GM19328 (cell line): ENCODE measurements around the gene PCDHB3.
"Not testable (repeated sequence)": the region's sequence is repeated elsewhere in the genome, so short reads cannot be mapped to it uniquely, and the experiment has no call there.

Experiments
- ATAC-seq: cut with Tn5 transposase; IDR thresholded peaks from one replicate; pipeline ENCODE4 v1.9.1; 2021; ENCODE audit warnings: mild to moderate bottlenecking, moderate library complexity; ENCODE audit not compliant: unreplicated experiment

PCDHB3 gene

DNA sequence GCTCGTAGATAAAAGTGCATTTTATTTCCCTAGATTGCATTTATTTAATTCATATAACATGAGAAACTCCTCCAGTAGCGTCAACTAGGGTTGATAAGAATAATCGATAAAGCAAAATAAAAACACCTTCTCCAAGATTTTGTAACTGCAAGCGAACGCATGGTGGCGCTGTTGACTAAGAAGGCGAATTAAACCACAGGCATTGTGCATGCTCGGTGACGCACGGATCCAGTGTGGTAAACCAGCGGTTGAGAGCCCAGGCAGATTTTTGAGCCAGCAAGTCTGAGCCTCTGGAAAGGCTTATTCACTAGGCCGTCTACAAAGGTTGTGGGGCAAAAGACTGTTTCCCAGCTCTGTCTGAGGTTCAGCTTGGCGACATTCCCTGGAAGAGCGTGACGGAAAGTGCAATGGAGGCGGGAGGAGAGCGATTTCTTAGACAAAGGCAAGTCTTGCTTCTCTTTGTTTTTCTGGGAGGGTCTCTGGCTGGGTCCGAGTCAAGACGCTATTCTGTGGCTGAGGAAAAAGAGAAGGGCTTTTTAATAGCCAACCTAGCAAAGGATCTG is at the start of gene PCDHB3:
Gene PCDHB3 (plus strand): TSS at position 231 of the 563 bp plus-strand sequence. CDS start 177 bp downstream, at position 408.
- no peak for ATAC-seq

DNA sequence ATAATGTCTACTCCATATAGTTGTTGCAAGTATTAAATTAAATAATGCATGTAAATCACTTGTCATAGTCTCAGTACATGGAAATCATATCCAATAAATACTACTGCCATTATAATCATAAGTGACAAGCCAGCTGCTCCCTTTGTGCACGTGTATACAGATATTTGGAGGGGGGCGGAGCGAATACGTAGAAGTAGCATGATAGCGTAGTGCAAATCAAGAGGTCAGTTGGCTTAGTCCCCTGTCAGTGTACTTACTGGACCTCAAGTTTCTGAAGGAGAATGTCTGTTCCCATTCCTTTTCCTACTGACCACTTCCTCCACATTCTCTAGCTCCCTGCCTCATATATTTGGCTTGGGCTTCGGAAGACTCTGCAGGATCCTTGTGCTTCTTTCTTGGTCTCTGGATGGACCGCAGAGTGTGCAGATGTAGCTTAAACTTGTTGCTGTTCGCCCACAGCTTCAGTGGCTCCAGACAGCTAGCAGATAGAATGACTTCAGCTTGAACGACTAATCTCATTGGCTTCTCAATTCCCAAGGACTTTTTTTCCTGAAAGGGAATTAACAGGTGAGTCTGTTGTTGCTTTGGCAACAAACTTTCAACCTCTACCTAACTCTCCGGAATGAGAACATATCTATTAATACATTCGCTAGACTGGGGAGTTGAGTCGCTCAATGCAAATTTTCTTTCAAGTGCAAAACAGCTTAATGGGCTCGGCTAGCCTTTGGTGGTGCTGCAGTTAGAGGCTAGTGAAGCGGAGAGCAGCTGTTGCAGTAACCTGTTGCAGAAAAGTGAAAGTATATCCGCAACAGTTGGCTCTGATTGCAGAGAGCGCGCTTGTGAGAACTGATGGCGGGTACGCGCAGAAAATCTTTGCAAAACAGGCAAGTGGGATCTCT is 49.4 kb upstream of the PCDHB3 start, which contains the start of gene PCDHB1:
Gene PCDHB1 (plus strand): TSS at position 753 of the 899 bp plus-strand sequence. CDS start 97 bp downstream, at position 850.
- ATAC-seq, result no peak

GRCh38 chr5:141051521-141051866 is 48.8 kb upstream of the PCDHB3 start:
- ATAC-seq, result no peak

- no peak for ATAC-seq
These were observed 22.4 kb upstream of the PCDHB3 start for GRCh38 chr5:141077826-141078225.

- no peak for ATAC-seq
These were observed 18.0 kb upstream of the PCDHB3 start for GRCh38 chr5:141082228-141082627.

- no peak for ATAC-seq
These were observed 15.7 kb upstream of the PCDHB3 start for GRCh38 chr5:141084487-141084989.

DNA sequence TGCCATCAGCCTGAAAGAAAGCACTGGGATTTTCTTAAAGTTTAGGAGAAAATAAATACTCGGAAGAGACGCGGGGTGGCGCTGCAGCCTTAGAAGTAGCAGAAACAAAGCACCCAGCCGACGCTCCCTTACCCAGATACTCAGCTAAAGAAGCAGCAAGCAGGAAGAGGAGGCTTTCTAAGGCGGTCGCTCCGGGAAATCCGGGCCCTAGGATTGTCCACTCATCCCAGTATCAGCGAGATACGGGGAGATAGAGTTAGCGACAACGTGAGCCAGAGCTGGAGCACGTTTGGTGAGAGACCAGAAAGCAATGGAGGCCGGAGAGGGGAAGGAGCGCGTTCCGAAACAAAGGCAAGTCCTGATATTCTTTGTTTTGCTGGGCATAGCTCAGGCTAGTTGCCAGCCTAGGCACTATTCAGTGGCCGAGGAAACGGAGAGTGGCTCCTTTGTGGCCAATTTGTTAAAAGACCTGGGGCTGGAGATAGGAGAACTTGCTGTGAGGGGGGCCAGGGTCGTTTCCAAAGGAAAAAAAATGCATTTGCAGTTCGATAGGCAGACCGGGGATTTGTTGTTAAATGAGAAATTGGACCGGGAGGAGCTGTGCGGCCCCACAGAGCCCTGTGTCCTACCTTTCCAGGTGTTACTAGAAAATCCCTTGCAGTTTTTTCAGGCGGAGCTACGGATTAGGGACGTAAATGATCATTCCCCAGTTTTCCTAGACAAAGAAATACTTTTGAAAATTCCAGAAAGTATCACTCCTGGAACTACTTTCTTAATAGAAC is 5.6 kb upstream of the PCDHB3 start, which contains the start of gene PCDHB2:
Gene PCDHB2 (plus strand): TSS at position 135 of the 782 bp plus-strand sequence. CDS start 176 bp downstream, at position 311.
- no peak for ATAC-seq

DNA sequence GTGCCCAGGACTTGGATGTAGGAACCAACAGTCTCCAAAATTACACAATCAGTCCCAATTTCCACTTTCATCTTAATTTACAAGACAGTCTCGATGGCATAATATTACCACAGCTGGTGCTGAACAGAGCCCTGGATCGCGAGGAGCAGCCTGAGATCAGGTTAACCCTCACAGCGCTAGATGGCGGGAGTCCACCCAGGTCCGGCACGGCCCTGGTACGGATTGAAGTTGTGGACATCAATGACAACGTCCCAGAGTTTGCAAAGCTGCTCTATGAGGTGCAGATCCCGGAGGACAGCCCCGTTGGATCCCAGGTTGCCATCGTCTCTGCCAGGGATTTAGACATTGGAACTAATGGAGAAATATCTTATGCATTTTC is 5.0 kb upstream of the PCDHB3 start:
- no peak for ATAC-seq

DNA sequence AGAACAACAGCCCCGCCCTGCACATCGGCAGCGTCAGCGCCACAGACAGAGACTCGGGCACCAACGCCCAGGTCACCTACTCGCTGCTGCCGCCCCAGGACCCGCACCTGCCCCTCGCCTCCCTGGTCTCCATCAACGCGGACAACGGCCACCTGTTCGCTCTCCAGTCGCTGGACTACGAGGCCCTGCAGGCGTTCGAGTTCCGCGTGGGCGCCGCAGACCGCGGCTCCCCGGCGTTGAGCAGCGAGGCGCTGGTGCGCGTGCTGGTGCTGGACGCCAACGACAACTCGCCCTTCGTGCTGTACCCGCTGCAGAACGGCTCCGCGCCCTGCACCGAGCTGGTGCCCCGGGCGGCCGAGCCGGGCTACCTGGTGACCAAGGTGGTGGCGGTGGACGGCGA is 4.1 kb upstream of the PCDHB3 start:
- not testable (repeated sequence) for ATAC-seq

GRCh38 chr5:141096586-141096985 is 3.7 kb upstream of the PCDHB3 start:
- ATAC-seq, result not testable (repeated sequence)

- no peak for ATAC-seq
These were observed 786 bp downstream of the PCDHB3 start for GRCh38 chr5:141101059-141101458.

DNA sequence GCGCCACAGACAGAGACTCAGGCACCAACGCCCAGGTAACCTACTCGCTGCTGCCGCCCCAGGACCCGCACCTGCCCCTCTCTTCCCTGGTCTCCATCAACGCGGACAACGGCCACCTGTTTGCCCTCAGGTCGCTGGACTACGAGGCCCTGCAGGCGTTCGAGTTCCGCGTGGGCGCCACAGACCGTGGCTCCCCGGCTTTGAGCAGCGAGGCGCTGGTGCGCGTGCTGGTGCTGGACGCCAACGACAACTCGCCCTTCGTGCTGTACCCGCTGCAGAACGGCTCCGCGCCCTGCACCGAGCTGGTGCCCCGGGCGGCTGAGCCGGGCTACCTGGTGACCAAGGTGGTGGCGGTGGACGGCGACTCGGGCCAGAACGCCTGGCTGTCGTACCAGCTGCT is 1.8 kb downstream of the PCDHB3 start:
- not testable (repeated sequence) for ATAC-seq

DNA sequence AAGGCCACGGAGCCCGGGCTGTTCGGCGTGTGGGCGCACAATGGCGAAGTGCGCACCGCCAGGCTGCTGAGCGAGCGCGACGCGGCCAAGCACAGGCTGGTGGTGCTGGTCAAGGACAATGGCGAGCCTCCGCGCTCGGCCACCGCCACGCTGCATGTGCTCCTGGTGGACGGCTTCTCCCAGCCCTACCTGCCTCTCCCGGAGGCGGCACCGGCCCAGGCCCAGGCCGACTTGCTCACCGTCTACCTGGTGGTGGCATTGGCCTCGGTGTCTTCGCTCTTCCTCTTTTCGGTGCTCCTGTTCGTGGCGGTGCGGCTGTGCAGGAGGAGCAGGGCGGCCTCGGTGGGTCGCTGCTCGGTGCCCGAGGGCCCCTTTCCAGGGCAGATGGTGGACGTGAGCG is 2.2 kb downstream of the PCDHB3 start:
- not testable (repeated sequence) for ATAC-seq

- no peak for ATAC-seq
These were observed 5.1 kb downstream of the PCDHB3 start for GRCh38 chr5:141105350-141105749.

DNA sequence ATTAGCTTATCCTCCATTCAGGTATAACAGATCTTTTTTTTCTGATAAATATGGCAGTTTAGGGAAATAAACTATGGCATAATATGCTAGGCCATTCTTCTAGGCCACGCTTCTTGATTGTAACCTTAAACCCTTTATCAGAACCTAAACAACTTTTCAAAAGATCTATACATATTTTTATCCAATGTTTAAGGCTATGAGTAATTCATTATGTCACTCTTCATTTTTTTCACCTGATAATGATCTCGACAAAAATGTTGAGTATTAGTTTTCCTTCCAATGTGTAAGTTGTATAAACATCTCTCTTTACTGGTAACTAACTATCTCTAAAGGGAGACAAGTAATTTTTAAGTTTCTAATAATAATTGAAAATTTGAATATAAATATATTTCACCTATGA is 19.0 kb downstream of the PCDHB3 start:
- ATAC-seq, result no peak

GRCh38 chr5:141121563-141121962 is 21.3 kb downstream of the PCDHB3 start, which contains the start of gene PCDHB4:
TSS of gene PCDHB4 (plus strand) at chr5:141121818. CDS start at chr5:141121999, 181 bp downstream.
- ATAC-seq, result no peak

DNA sequence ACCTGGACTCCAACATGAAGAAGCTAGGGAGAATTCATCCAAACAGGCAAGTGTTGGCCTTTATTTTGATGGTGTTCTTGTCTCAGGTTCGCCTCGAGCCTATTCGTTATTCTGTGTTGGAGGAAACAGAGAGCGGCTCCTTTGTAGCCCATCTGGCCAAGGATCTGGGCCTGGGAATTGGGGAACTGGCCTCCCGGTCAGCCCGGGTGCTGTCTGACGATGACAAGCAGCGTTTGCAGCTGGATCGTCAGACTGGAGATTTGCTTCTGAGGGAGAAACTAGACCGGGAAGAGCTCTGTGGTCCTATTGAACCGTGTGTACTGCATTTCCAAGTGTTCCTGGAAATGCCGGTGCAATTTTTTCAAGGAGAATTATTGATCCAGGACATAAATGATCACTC is 21.7 kb downstream of the PCDHB3 start:
- no peak for ATAC-seq

- ATAC-seq, result not testable (repeated sequence)
These were observed 23.3 kb downstream of the PCDHB3 start for GRCh38 chr5:141123396-141124135.

- ATAC-seq, result no peak
These were observed 27.0 kb downstream of the PCDHB3 start for GRCh38 chr5:141127305-141127704.

DNA sequence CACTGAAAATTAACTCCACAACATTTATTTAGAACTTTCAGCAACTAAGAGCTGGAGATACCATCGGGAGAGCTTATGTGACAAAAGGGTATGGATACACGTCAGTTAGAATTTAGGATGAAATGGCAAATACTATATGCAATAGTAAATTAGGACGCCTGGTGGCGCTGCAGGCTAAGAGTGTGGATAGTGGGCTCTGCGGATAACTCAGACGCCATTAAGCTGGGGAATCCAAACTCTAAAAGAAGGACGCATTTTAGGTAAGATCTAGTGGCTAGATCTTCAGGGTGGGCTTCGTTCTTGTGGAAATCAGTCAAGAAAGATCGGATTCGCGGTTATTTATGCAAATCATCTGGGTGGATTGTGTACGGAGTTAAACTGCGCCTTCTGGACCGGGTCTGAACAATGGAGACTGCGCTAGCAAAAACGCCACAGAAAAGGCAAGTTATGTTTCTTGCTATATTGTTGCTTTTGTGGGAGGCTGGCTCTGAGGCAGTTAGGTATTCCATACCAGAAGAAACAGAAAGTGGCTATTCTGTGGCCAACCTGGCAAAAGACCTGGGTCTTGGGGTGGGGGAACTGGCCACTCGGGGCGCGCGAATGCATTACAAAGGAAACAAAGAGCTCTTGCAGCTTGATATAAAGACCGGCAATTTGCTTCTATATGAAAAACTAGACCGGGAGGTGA is 34.9 kb downstream of the PCDHB3 start, which contains the start of gene PCDHB5:
Gene PCDHB5 (plus strand): TSS at position 177 of the 688 bp plus-strand sequence. CDS start 229 bp downstream, at position 406.
- no peak for ATAC-seq
